G401.6 (cell line): ENCODE measurements around the gene CLIC3.

ENCODE experiments used
- FAIRE-seq: peaks from 2 replicates; lab custom pipeline; 2012; peaks lifted over from hg19 to GRCh38; lab: Jason Lieb, UNC

Gene CLIC3

DNA sequence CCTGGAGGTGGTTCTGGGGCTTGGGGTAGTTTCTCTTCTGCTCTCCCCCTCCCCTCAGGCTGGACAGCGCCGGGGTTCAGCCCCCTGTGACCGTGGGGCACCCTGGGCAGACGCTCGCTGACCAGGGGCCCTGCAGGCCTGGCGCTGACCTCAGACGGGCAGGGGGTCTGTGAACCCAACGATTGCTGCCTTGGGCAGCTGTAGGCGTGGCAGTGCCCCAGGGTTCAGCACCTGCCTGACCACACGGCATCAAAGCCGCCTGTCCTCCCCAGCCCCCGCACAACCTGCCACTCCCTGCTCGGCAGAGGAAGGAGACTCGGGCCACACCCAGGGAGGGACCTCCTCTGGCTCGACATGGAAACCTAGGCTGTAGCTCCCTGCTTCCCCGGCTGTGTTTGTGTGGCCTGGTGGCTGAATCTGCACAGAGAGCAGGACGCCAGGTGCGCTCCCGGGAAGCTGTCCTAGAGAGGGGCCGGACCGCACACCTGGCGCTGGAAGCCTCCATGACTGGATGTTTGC lies 32.1 kb downstream of the CLIC3 start:
- no peak for FAIRE-seq

DNA sequence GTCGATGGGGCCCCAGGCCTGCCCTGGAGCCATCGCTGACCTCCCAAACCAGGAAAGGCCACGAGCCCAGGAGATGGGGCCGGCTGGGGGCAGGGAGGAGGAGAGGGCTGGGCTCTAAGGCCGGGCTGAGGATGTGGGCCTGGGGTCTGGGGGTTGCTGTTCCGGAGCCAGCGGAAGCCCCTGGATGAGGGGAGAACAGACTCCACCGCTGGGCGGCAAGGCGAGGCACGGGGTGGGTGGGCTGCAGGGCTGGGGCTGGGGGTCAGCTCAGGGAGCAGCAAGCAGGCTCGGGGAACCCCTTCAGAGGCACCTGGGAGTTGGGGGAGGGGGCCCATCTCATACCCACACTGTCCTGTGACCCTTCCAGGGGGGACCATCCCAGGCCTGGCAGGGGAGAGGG lies 32.6 kb downstream of the CLIC3 start:
- FAIRE-seq = no peak

DNA sequence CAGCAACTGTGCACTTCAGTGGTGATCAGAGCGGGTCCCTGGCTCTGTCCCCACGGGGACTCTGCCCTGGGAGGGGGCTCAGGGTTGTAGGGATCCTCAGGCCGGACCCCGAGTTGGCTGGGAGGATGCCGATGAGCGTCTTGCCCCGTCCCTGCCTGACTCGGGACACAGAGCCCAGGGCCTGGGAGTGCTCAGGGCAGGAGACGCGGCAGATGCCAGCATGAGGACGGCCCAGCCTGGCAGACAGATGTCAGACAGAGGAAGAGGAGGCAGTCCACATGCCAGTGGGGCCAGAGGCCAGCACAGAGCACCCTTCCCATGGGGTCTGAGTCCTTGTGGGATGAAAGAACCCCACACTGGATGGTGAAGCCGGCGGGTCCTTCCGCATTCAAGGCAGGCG lies 33.0 kb downstream of the CLIC3 start:
- no peak for FAIRE-seq

DNA sequence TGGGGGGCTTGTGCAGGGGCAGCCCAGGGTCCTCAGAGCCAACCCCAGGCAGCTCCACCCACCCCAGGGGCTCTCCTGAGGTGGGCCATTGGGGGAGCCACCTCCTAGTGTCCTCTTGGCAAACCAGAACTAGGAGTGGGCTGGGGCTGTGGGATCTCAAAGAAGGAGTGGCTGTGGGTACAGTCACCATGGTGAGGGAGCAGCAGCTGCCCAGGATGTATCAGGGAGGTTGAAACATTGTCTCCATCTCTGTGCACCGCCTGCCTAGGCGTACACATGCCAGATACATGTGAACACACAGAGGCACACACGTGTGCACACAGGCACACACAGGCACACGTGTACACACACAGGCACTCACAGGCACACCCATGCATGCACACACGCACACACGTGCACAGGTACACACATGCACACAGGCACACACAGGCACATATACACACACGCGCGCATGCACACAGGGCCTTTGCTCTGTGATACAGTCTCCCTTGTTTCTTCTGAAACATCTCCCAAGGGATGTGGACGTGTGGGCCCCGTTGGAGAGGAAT lies 33.6 kb downstream of the CLIC3 start:
- no peak for FAIRE-seq

DNA sequence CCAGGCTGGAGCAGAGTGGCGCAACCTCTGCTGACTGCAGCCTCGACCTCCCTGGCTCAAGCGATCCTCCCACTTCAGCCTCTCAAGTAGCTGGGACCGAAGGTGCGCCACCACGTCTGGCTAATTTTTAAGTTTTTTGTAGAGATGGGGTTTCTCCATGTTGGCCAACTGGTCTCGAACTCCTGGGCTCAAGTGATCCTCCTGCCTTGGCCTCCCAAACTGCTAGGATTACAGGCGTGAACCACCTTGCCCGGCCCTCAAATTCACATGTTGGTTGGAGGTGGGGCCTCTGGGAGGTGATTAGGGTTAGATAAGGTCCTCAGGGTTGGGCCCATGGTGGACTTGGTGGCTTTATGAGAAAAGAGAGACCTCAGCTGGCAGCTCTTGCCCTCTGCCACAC lies 34.2 kb downstream of the CLIC3 start:
- no peak for FAIRE-seq

DNA sequence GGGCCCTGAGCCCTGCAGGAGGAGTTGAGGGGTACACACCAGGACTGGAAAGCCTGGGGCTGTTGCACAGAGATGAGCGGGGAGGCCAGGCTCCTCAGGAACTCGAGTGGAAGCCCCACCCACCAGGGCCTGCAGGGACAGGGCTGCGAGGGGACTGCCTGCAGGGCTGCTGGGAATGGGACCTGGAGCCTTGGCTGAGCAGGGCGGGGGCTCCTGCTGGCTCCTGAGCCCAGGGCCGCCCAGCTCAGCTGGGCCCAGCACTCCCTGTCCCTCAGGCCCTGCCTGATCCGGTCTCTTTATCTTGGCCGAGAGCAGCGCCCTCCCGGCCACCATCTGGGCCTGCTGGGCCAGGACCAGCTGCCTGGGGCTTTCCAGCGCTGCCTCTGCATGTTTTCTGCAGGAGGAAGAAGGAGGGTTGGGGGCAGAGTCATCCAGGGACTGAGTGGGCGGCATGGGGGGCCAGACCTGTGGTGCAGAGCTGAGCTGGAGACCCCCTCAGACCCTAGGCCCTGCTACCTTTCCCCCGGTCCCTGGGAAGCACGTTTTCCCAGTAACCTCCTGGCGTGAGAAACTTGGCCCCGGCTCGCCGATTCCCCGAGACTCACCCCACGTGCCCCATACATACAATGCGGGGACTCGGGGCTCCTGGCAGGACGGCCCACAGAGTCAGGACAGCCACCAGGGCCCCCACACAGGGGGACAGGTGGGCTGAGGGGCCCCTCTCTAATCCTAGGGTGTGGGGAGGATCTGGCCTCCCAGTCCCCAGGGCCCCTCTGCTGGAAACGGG lies 34.9 kb downstream of the CLIC3 start:
- no peak for FAIRE-seq

DNA sequence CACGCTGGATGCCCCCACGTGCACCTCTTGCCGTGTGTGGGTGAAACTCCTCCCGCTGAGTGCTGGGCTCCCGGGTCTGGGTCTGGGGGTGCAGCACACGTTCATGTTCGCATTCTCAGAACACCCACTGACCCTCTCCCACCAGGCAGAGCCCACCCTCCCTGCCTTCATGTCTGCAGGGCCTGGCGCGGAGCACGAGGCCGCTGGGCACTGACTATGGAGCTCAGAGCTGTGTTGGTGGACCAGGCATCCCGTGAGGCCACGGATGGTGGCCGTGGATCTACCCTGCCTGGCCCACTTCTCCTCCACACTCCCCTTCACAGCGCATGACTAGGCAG lies 35.5 kb downstream of the CLIC3 start:
- FAIRE-seq = no peak

DNA sequence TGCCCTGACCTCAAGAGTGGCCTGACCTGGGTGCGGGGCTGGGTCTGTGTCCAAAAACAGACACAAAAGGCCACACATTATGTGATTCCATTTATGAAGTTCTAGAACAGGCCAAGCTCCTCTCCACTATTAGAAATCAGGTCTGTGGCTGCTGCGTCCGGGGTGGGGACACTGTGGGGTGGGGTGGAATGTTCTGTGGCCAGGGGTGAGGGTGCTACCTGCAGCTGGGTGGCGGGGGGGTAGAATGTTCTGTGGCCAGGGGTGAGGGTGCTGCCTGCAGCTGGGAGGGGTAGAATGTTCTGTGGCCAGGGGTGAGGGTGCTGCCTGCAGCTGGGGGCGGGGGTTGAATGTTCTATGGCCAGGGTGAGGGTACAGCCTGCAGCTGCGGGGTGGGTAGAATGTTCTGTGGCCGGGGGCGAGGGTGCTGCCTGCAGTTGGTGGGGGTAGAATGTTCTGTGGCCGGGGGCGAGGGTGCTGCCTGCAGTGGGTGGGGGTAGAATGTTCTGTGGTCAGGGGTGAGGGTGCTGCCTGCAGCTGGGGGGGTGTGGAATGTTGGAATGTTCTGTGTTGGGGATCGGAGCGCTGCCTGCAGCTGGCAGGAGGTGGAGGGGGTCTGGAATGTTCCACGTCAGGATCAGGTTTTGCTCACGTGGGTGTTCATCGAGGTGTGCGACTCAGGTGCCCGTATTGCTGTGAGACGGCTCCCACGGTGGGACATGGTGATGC lies 36.0 kb downstream of the CLIC3 start:
- FAIRE-seq = no peak

DNA sequence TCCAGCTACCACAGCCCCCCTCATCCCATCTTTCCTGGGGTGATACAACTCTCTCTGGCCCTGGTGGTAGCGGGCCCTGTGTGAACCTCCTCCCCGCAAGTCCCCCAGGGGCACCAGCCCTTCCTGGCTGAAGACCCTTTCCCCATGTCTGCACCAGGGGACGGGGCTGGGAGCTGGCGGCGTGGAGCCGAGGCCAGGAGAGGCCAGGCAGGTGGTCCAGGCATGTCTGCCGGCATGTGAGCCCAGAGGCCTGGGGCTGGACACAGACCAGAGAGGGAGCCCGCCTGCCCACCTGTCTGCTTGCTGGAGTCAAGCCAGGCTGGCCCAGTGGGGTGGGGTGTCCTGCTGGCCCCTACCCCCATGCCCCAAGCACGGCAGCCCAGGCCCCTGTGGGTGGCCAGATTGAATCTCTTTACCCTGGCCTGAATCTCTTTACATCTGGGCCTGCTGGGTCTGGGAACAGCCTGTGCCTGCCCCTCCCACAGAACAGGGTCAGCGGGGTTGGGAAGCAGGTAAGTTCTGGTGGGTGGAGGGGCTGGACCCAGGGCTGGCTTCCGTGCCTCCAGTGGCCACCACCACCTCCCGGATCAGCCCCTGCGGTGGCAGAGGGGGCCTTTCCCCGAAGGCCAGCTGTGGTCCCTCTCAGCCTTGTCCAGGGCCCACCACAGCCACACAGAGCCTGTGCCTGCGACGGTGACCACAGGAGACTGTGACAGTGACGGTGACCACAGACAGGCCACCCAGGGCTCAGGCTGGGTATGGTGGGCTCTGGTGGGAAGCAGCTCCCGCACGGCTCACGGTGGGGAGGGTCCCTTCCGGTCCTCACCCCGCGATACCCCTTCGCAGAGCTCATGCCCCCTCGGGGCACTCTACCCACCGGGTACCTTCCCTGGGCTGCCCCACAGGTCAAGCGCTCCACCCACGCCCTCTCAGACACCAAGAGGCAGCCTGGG lies 37.2 kb downstream of the CLIC3 start:
- FAIRE-seq = no peak

DNA sequence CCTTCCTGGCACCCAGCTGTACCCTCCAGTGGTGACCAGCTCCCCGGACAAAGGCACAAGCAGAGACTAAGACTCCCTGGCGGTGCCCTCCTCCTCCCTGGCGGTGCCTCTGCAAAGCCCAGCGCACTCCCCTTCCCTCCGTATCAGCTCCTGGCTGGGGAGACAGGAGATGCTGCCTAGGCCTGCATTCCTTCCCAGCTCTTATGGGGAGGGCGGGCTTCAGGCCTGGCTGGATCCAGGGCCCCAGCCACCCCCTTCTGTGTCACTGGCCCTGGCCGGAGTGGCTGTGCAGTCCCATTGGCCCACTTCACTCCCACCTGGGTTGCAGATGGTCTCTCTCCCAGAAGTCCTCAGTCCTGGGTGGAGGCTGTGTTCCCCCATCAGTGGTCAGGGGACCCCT lies 37.9 kb downstream of the CLIC3 start:
- FAIRE-seq = no peak

DNA sequence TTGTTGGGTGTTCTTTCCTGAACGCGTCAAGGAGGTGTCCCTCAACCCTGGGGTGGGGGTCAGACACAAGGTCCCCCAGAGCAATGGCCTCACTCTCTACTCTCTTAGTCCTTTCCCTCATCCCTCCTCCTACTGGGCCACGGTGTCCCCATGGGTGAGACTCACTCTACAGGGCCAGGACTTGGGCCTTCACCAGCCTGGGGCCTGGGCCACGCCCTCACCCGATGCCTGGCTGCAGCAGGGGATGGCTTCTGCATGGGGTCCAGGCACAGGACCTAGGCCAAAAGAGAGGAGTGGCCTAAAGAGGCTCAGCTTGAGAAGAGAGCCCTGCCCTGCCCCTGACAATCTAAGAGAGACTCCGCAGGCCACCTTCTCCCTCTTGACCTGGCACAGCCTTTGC lies 38.5 kb downstream of the CLIC3 start:
- FAIRE-seq = no peak

DNA sequence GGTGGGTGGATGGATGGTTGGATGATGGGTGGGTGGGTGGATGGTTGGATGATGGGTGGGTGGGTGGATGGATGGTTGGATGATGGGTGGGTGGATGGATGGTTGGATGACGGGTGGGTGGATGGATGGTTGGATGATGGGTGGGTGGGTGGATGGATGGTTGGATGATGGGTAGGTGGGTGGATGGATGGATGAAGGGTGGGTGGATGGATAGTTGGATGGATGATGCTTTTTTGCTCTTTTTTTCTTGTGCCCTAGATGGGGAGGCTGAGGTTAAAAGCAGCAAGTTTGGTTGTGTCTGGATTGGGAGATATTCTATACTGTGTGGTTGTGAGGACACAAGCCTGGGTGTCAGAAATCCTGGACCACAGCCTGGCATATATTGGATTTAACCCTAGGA lies 38.9 kb downstream of the CLIC3 start:
- no peak for FAIRE-seq

DNA sequence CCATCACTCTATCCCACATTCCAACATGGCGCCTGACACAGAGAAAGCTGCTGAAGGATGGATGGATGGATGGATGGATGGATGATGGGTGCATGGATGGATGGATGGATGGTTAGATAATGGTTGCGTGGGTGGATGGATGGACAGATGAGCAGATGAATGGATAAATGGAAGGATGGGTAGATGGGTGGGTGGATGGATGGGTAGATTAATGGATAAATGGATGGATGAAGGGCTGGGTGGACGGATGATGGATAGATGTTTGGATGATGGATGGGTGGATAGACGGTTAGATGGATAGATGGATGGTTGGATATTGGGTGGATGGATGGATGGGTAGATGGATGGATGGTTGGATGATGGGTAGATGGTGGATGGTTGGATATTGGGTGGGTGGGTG lies 39.8 kb downstream of the CLIC3 start:
- no peak for FAIRE-seq

DNA sequence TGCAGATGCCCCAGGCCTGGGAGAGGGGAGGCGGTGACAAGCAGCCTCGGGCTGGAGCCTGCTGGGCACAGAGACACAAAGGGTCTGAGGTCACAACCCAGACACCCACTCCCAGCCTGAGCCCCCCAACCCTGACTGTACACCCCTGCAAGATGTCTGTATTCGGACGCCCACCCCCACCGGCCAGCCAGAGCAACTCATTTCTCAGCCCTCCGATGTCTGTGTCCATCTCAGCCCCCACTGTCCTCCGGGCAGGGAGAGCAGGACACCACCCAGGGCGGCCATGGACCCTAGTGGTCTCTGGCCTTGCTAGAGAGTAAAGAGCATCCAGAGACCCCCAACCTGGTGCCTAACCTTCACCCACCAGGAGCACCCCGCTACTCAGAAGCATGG lies 40.4 kb downstream of the CLIC3 start:
- FAIRE-seq = no peak

DNA sequence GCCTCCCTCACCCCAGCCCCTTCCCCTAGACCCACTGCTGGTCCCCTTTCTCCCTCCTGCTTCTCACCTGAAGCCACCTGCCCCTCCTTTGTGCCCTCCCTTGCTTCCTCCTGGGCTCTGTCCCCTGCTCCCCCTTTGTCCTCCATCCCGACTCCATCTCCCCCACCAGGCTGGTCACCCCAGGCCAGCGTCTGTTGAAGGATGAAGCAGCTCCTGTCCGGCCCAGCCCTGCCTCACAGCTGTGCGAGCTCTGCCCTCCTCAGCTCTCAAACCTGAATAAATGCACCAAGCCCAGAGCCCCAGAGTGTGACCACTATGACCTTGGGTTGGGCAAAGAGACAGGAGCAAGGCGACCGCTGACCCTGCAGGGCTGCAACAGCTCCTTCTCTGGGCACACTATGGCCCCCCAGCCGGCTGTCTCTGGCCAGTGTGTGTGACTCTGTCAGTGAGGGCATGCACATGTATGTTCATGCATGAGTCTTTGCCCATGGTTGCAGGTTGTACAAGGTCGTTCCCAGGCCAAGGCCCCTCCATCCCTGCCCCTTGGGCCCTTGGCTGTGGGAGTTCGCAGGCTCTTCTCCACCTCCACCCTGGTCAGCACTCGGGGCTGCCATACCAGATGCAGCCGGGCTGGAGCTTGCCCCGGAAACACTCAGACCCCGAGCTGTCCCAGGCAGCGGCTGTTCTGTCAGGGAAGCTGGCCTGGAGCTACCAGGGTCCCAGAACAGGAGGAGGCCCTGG lies 41.0 kb downstream of the CLIC3 start:
- no peak for FAIRE-seq

DNA sequence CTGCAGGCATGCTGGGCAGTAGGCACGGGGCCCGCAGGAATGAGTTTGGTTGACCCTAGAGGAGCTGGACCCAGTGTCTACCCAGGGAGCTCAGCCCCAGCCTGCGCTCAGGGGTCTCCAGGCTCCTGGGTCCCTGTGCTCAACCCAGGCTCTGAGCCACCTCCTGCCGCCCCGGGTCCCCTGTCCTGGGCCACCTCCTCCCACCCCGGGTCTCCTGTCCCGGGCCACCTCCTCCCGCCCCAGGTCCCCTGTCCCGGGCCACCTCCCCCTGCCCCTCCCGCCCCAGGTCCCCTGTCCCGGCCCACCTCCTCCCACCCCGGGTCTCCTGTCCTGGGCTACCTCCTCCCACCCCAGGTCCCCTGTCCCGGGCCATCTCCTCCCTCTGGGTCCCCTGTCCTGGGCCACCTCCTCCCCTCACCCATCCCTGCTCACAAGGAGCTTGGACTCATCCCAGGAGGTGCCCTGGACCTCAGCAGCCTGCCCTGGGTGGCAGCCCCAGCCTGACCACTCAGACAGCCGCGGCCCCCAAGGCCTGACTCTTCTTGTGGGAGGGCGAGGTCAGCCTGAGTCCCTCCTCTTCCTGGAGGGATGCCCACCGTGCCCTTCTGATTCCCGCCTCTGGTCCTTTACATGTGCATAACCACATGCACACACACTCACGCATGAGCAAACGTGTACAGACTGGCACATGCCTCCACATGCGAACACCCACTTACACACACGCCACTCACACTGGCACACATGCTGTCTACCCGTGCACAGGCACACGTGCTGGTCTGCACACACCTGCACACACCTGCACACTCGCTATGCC lies 41.9 kb downstream of the CLIC3 start:
- no peak for FAIRE-seq

DNA sequence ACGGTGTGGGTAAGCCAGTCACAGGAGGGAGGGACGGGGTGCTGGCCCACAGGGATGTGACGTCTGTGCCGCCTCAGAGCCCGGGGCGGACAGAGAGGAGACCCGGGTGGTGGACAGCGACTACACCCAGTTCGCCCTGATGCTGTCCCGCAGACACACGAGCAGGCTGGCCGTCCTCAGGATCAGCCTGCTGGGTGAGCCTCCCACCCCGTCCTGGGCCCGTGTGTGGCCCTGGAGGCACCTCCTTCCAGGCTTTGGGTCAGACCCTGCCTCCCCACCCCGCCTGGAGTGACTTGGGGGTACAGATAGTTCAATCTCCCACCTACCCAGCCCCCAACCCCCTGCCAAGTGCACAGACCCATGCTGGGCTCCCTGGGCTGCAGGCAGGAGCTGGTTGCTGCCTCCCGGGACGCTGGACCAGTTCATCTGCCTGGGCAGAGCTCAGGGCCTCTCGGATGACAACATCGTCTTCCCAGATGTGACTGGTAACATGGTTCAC lies 42.5 kb downstream of the CLIC3 start:
- FAIRE-seq = no peak

DNA sequence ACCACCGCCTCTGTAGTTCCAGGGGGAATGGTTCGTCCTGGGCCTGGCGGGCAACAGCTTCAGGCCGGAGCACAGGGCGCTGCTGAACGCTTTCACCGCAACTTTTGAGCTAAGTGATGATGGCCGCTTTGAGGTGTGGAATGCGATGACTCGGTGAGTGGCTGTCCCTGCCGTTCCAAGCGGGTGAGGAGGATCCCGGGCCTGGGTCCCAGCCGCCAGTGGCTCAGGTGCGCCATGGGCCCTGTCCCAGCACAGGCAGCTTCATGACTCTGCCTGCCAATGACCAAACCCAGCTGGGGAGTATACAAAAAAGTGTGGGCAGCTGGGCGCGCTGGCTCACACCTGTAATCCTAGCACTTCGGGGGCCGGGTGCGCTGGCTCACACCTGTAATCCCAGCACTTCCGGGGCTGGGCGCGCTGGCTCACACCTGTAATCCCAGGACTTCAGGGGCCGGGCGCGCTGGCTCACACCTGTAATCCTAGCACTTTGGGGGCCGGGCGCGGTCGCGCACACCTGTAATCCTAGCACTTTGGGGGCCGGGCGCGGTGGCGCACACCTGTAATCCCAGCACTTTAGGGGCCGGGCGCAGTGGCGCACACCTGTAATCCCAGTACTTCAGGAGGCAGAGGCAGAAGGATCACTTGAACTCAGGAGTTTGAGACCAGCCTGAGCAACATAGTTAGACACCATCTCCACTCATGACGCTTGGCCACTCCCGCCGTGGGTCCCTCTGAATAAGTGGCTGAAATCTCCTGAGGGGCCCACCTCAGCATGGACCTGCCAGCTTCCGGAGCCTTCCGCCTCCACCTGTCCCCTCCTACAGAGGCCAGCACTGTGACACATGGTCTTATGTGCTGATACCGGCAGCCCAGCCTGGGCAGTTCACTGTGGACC lies 43.2 kb downstream of the CLIC3 start:
- no peak for FAIRE-seq

DNA sequence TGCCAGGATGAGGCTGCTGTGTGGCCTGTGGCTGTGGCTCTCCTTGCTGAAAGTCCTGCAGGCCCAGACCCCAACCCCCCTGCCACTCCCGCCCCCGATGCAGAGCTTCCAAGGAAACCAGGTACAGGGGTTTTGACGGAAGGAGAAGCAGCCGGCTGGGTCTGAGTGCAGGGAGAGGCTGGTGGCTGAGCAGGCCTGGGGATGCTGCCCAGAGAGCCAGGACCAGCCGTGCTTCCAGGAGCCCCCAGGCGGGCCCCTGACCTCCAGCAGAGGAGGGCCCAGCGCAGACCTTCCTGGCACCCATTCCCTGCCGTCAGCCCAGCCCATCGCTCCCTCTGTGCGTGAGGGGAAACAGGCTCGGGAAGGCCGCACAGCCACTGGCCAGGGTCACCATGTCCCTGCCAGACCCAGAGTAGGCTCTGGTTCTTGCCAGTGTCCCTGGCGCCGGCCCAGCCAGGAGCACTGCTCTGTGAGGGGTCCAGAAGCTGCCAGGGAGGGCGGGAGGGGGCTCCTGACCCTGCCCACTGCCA lies 44.0 kb downstream of the CLIC3 start:
- FAIRE-seq = no peak
